Activated CD4-positive, alpha-beta T cell treated with anti-CD3 and anti-CD28 coated beads for 36 hours (primary cell): Measurements from ENCODE around the gene SV2C. TPM values are rescaled to one million over a fixed set of nuclear protein-coding genes. Genes with fewer than 3 reads are reported as not detected.
"Not testable (repeated sequence)": the region's sequence is repeated elsewhere in the genome, so short reads cannot be mapped to it uniquely, and the experiment has no call there.

Experiments used
- ATAC-seq: fragments of 200-7000 bp; cut with Tn5 transposase; one replicate; pipeline ENCODE4 v1.10.0; 2021; ENCODE audit warnings: mild to moderate bottlenecking, moderate library complexity
- CTCF ChIA-PET: fragments of 350-600 bp; sonication (Branson Sonifier 250); formaldehyde crosslinking; loops from one replicate; lab custom pipeline; 2021; ENCODE audit warnings: antibody characterized with exemption; lab: Charles Lee
- POLR2A ChIA-PET: fragments of 350-600 bp; sonication (Branson Sonifier 250); formaldehyde crosslinking; loops from one replicate; lab custom pipeline; 2021; ENCODE audit warnings: antibody characterized with exemption, inconsistent platforms; lab: Charles Lee
- DNase-seq: peaks from one replicate; pipeline ENCODE4 v3.0.0-alpha.2; 2020
- H3K27ac Mint-ChIP-seq: one replicate; pipeline ENCODE4 v1.8.0; 2021; ENCODE audit warnings: mixed read lengths
- H3K27me3 Mint-ChIP-seq: one replicate; pipeline ENCODE4 v1.8.0; 2021; ENCODE audit warnings: mixed read lengths
- H3K36me3 Mint-ChIP-seq: one replicate; pipeline ENCODE4 v1.8.0; 2021; ENCODE audit warnings: low read depth, mixed read lengths
- H3K4me1 Mint-ChIP-seq: one replicate; pipeline ENCODE4 v1.8.0; 2021; ENCODE audit warnings: mixed read lengths
- H3K4me3 Mint-ChIP-seq: one replicate; pipeline ENCODE4 v1.8.0; 2021; ENCODE audit warnings: mild to moderate bottlenecking, moderate library complexity, mixed read lengths
- H3K9me3 Mint-ChIP-seq: one replicate; pipeline ENCODE4 v1.8.0; 2021; ENCODE audit warnings: low read depth, mixed read lengths
- intact Hi-C, 2 experiments: fragments of 100-400 bp; cut with DNase I in 1 of 2; cut with micrococcal nuclease in 1 of 2; formaldehyde crosslinking; loops; one replicate each; pipeline versions ENCODE4 v1.14.2 to v1.15.1; 2022 to 2024; cut with DNase I, micrococcal nuclease
- total RNA-seq, 2 experiments: library from RNA; stranded (reverse); gene quantifications; one replicate each; pipeline ENCODE4 v1.2.3, GENCODE V29; 2021

SV2C gene
- total RNA-seq, 2 experiments from 2014 or later: 0.02 TPM; not detected in 1

GRCh38 chr5:76224898-76225297 is 141.7 kb downstream of the SV2C start:
- intact Hi-C loops: no loop called here
- ATAC-seq: no peak
- no peak for DNase-seq

GRCh38 chr5:76225336-76225735 is 142.2 kb downstream of the SV2C start:
- peaks cover 6% of the 10 kb centered on the region for H3K27me3 Mint-ChIP-seq
- no peaks in the 10 kb centered on the region for H3K4me1 Mint-ChIP-seq
- ChIA-PET POLR2A (no interaction called here), CTCF (interaction anchor here (1.3 kb wide), 1 partner anchor 10 kb away, joined by 5 read pairs; no protein-coding TSS in a partner anchor)
- no peak overlapping the region for H3K27ac Mint-ChIP-seq
- DNase-seq: no peak
- ATAC-seq: no peak
- no peaks in the 10 kb centered on the region for H3K36me3 Mint-ChIP-seq
- intact Hi-C loops: no loop called here
- H3K4me3 Mint-ChIP-seq: no peak overlapping the region
- no peaks in the 10 kb centered on the region for H3K9me3 Mint-ChIP-seq

More at GRCh38 chr5:76224898-76225297, 141.7 kb downstream of the SV2C start:
- H3K27ac Mint-ChIP-seq: no peak overlapping the region
- POLR2A ChIA-PET: no interaction called here
- no peaks in the 10 kb centered on the region for H3K36me3 Mint-ChIP-seq
- H3K4me3 Mint-ChIP-seq: no peak overlapping the region
- H3K9me3 Mint-ChIP-seq: no peaks in the 10 kb centered on the region
- peaks cover 5% of the 10 kb centered on the region for H3K27me3 Mint-ChIP-seq
- CTCF ChIA-PET: interaction anchor here (1.3 kb wide), 1 partner anchor 10 kb away, joined by 5 read pairs; no protein-coding TSS in a partner anchor
- no peaks in the 10 kb centered on the region for H3K4me1 Mint-ChIP-seq

- Mint-ChIP-seq H3K27ac (no peak overlapping the region), H3K4me1 (no peaks in the 10 kb centered on the region), H3K36me3 (no peaks in the 10 kb centered on the region), H3K4me3 (no peak overlapping the region), H3K27me3 (peaks cover 8% of the 10 kb centered on the region), H3K9me3 (no peaks in the 10 kb centered on the region)
- intact Hi-C loops: no loop called here
- CTCF ChIA-PET: no interaction called here
- POLR2A ChIA-PET: no interaction called here
- ATAC-seq: no peak
- DNase-seq: no peak
Observed at GRCh38 chr5:76229900-76230299, 146.7 kb downstream of the SV2C start.

- Mint-ChIP-seq H3K4me1 (no peaks in the 10 kb centered on the region), H3K9me3 (no peaks in the 10 kb centered on the region), H3K4me3 (no peak overlapping the region), H3K27me3 (peaks cover 8% of the 10 kb centered on the region), H3K27ac (no peak overlapping the region), H3K36me3 (no peaks in the 10 kb centered on the region)
- CTCF ChIA-PET: no interaction called here
- DNase-seq (no peak), ATAC-seq (no peak)
- intact Hi-C loops: no loop called here
- POLR2A ChIA-PET: no interaction called here
Observed at GRCh38 chr5:76230711-76231285, 147.6 kb downstream of the SV2C start.

- H3K4me1 Mint-ChIP-seq: no peaks in the 10 kb centered on the region
- H3K9me3 Mint-ChIP-seq: peaks cover 9% of the 10 kb centered on the region
- no peak overlapping the region for H3K4me3 Mint-ChIP-seq
- H3K27me3 Mint-ChIP-seq: peaks cover 7% of the 10 kb centered on the region
- intact Hi-C loops: no loop called here
- no peak overlapping the region for H3K27ac Mint-ChIP-seq
- ChIA-PET POLR2A (no interaction called here), CTCF (interaction anchor here (0.7 to 2.1 kb wide), 3 partner anchors 10 to 75 kb away, joined by 3 to 5 read pairs (median 4); no protein-coding TSS in a partner anchor)
- ATAC-seq: no peak
- DNase-seq: no peak
- no peaks in the 10 kb centered on the region for H3K36me3 Mint-ChIP-seq
Observed at GRCh38 chr5:76234665-76235064, 151.5 kb downstream of the SV2C start.

- Mint-ChIP-seq H3K27me3 (peaks cover 3% of the 10 kb centered on the region), H3K36me3 (no peaks in the 10 kb centered on the region), H3K4me1 (no peaks in the 10 kb centered on the region), H3K27ac (no peak overlapping the region), H3K9me3 (peaks cover 9% of the 10 kb centered on the region), H3K4me3 (no peak overlapping the region)
- ATAC-seq (no peak), DNase-seq (no peak)
- CTCF ChIA-PET: interaction anchor here (0.7 to 2.1 kb wide), 3 partner anchors 9 to 143 kb away, joined by 3 to 4 read pairs (median 3); no protein-coding TSS in a partner anchor
- intact Hi-C loops: no loop called here
- POLR2A ChIA-PET: no interaction called here
Observed at GRCh38 chr5:76236684-76237083, 153.5 kb downstream of the SV2C start.

- Mint-ChIP-seq H3K4me3 (no peak overlapping the region), H3K9me3 (peaks cover 9% of the 10 kb centered on the region), H3K4me1 (no peaks in the 10 kb centered on the region), H3K27ac (no peak overlapping the region), H3K27me3 (peaks cover 3% of the 10 kb centered on the region), H3K36me3 (no peaks in the 10 kb centered on the region)
- POLR2A ChIA-PET: no interaction called here
- CTCF ChIA-PET: no interaction called here
- ATAC-seq: no peak
- intact Hi-C loops: loop anchor here in 1 of 2 experiments (10.0 kb wide), 1 partner anchor 1156 kb away; no protein-coding TSS in a partner anchor
- DNase-seq: no peak
Observed at GRCh38 chr5:76240336-76240735, 157.2 kb downstream of the SV2C start.

GRCh38 chr5:76242155-76242554 is 159.0 kb downstream of the SV2C start:
- H3K9me3 Mint-ChIP-seq, ATAC-seq, H3K36me3 Mint-ChIP-seq, H3K4me1 Mint-ChIP-seq, H3K27me3 Mint-ChIP-seq, H3K4me3 Mint-ChIP-seq, CTCF ChIA-PET, DNase-seq, H3K27ac Mint-ChIP-seq: not testable (repeated sequence)
- POLR2A ChIA-PET: interaction anchor here (0.6 kb wide), 1 partner anchor 1094 kb away, joined by 3 read pairs; no protein-coding TSS in a partner anchor
- intact Hi-C loops: loop anchor here in 1 of 2 experiments (10.0 kb wide), 1 partner anchor 1157 kb away; no protein-coding TSS in a partner anchor

- no peak for ATAC-seq
- H3K27me3 Mint-ChIP-seq: no peaks in the 10 kb centered on the region
- ChIA-PET POLR2A (no interaction called here), CTCF (interaction anchor here (1.0 kb wide), 1 partner anchor 10 kb away, joined by 3 read pairs; no protein-coding TSS in a partner anchor)
- no peaks in the 10 kb centered on the region for H3K36me3 Mint-ChIP-seq
- no peak overlapping the region for H3K4me3 Mint-ChIP-seq
- intact Hi-C loops: loop anchor here in 1 of 2 experiments (10.0 kb wide), 1 partner anchor 1161 kb away; no protein-coding TSS in a partner anchor
- no peak for DNase-seq
- H3K4me1 Mint-ChIP-seq: no peaks in the 10 kb centered on the region
- H3K27ac Mint-ChIP-seq: no peak overlapping the region
- no peaks in the 10 kb centered on the region for H3K9me3 Mint-ChIP-seq
Observed at GRCh38 chr5:76245590-76245989, 162.4 kb downstream of the SV2C start.

- ChIA-PET CTCF (interaction anchor here (0.6 kb wide), 1 partner anchor 952 kb away, joined by 3 read pairs; no protein-coding TSS in a partner anchor), POLR2A (no interaction called here)
- intact Hi-C loops: loop anchor here (10.0 kb wide), 3 partner anchors 515 to 1165 kb away; partner anchors contain the start of gene HMGCR (in 1 of the 2)
- peaks cover 2% of the 10 kb centered on the region for H3K27me3 Mint-ChIP-seq
- H3K27ac Mint-ChIP-seq: no peak overlapping the region
- no peaks in the 10 kb centered on the region for H3K4me1 Mint-ChIP-seq
- no peak overlapping the region for H3K4me3 Mint-ChIP-seq
- no peaks in the 10 kb centered on the region for H3K36me3 Mint-ChIP-seq
- no peak for ATAC-seq
- no peak for DNase-seq
- H3K9me3 Mint-ChIP-seq: no peaks in the 10 kb centered on the region
Observed at GRCh38 chr5:76249621-76250020, 166.4 kb downstream of the SV2C start.

- Mint-ChIP-seq H3K4me3 (no peak overlapping the region), H3K4me1 (no peaks in the 10 kb centered on the region), H3K9me3 (no peaks in the 10 kb centered on the region), H3K27ac (no peak overlapping the region), H3K36me3 (no peaks in the 10 kb centered on the region), H3K27me3 (peaks cover 6% of the 10 kb centered on the region)
- DNase-seq (no peak), ATAC-seq (no peak)
- ChIA-PET POLR2A (no interaction called here), CTCF (no interaction called here)
- intact Hi-C loops: loop anchor here (10.0 kb wide), 2 partner anchors 516 to 916 kb away; partner anchors contain the start of gene HMGCR (in 1 of the 2)
Observed at GRCh38 chr5:76250463-76250862, 167.3 kb downstream of the SV2C start.

GRCh38 chr5:76251656-76252055 is 168.5 kb downstream of the SV2C start:
- no peak for DNase-seq
- no peak overlapping the region for H3K27ac Mint-ChIP-seq
- H3K27me3 Mint-ChIP-seq: peaks cover 9% of the 10 kb centered on the region
- ChIA-PET POLR2A (no interaction called here), CTCF (no interaction called here)
- no peak for ATAC-seq
- H3K4me1 Mint-ChIP-seq: peaks cover 6% of the 10 kb centered on the region
- no peaks in the 10 kb centered on the region for H3K36me3 Mint-ChIP-seq
- H3K4me3 Mint-ChIP-seq: no peak overlapping the region
- no peaks in the 10 kb centered on the region for H3K9me3 Mint-ChIP-seq
- intact Hi-C loops: loop anchor here (10.0 kb wide), 2 partner anchors 517 to 917 kb away; partner anchors contain the start of gene HMGCR (in 1 of the 2)
